Stimulated activated CD4-positive, alpha-beta T cell treated with anti-CD3 and anti-CD28 coated beads, Interleukin-1b, Interleukin-23, amount 100 ng/mL, for 24 hours (primary cell): ENCODE data around the gene SMIM44.
"Not testable (repeated sequence)": the region's sequence is repeated elsewhere in the genome, so short reads cannot be mapped to it uniquely, and the experiment has no call there.

ENCODE experiments used
- DNase-seq, 4 experiments: peaks; one replicate each; pipeline ENCODE4 v3.0.0-alpha.2; 2020; ENCODE audit warnings: low read depth in 4 of 4, low spot score in 1 of 4

SMIM44 gene

DNA sequence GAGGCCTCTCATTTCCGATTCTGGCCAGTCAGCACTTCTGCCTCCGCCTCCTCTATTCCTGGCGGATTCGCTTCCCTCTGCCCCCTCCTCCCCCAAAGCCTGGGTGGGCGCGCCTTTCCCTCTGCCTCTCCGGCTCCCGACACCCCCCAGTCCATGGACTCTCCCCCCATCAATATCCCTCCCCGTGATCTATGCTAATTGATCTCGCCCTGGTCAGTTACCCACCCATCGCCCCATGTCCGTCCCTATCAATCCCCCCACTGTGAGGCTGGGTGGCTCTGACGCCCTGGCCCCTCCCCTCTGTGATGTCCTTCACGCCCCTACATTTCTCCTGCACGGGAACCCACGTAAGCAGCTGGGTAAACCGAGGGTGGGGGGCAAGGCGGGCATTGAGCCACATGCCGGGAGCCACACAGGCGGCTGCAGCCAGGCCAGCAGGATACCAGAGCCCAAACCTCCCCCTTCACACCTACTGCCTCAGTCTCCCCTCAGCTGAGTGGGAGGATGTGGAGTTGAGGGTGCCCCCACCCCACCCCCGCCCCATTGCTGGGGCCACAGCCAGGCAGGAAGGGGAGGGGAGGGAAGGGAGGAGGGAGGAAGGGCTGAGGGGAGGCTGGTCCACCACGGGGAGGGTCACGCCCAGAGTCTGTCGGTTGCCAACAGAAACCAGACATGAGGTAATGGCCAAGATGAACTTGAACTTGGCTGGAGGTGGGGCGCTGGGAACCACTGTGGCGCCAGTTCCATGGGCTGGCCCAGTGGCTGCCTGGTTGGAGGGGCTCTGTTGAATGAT is 24.0 kb downstream of the SMIM44 start:
- no peak for DNase-seq

DNA sequence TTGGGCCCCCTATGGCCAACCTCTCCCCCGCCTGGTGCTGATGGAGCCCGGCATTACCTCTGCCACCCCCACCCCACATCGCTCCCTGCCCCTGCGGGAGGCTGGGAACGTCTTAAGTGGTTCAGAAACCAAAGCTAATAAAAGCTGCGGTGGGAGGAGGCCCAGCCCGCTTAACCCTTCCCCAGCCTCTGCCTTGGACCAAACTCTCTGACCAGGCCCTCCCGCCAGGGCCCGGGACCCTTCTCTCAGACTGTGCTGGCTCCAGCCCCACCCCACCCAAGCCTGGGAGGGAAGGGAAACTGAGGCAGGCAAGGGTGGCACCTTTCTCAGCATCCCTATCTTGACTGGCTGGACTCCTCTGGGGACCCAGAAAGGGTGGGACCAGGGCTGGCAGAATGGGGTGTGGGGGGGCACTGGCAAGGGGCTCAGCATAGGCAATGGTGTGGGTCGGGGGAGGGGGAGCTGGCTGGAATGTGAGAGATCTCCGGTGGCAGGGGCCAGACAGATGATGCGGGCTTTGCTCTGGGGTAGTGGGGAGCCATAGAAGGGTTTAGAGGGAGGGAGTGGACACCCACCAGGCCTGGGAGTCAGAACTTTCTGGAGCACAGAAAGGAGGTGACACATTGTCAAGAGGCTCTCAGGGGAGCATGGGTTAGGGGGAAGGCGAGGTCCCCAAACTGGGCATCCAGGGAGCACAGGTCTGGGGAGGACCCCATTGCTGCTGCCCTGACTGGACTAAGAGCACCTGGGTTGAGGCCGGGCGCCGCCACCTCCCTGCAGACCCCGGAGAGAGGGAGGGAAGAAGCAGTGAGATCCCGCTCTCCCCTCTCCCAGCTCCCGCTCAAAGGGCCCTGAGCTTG is 24.8 kb downstream of the SMIM44 start:
- no peak for DNase-seq

DNA sequence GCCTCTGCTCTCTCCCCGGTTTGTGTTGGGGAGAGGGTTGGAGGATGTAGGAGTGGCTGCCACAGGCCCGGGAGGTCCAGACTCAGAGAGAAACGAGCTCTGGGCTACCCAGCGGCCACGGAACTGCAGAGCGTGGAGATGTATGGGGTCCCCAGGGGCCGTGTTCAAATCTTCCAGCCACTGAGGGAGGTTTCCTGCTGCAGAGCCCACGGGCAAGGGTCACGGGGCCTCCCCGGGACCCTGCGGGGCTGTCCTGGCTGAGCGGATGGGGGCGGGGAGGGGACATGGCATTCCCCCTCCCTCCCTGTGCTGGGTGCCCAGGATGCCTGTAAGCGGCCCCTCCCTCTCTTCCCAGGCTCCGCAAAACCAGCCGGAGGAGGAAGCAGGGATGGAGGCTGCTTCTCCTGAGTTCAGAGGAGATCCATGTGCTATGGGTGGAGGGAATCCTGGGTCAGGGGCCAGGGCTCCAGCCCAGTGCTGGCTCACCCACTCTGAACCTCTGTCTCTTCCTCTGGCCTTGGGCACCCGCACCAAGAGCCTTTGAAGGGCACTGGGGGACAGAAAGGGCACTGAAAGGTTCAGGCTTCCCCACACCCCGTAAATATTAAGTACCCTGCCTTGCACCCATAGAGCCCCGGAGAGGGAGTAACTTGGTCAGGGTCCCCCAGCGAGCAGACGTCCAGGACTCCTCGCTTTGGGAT is 25.6 kb downstream of the SMIM44 start:
- no peak for DNase-seq

DNA sequence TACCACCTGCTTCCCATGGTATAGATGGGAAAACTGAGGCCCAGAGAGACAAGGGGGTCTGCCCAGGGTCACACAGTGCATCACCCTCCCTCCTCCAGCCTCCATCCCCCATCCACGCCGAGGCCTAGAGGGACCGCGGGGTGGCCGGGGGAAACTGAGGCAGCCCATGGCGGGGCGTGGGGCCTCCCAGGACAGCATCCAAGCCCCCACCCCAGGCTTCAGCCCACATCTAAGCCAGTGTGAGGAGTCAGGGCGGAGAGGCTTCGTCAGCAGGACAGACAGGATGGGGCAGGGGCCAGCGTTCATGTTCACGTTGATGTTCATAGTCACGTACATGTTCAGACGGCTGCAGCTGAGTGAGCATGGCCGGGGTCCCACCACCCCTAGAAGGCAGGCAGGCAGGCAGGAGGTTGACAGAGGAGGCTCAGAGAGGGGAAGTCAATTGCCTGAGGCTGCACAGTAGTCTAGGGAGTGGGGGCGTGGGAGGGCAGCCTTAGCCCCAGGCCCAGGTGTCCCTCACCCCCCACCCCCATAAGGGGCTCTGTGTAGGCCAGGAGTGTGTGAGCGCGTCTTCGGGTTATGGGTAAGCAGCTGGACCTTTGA is 26.2 kb downstream of the SMIM44 start:
- no peak for DNase-seq

DNA sequence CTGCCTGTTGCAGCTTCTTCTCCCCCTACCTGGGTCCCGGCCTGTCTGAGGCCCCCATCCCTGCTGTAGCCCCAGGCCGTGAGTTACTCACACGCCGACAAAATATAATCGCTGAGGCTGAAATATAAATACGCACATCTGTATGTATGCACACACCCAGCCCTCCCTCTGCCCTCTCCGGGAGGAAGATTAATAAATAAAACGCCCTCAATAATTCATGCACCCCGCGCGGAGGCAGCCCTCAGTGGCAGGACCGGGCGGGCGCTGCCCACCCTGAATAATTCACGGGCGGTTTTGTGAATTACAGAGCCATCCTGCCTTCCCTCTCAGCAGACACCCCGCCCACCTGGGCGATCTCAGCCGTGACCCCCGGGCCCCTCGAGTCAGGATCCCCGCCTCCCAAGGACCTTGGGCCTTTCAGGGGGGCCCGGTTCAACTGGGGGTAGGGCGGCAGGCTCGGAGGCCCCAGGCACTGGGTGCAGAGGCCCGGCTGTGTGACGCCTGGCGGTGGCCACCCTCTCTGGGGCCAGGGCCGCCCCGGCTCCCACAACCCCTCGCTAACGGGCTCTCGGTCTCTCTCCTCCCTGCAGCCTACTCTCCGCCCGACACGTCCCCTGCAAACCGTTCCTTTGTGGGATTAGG is 27.2 kb downstream of the SMIM44 start:
- DNase-seq: no peak

DNA sequence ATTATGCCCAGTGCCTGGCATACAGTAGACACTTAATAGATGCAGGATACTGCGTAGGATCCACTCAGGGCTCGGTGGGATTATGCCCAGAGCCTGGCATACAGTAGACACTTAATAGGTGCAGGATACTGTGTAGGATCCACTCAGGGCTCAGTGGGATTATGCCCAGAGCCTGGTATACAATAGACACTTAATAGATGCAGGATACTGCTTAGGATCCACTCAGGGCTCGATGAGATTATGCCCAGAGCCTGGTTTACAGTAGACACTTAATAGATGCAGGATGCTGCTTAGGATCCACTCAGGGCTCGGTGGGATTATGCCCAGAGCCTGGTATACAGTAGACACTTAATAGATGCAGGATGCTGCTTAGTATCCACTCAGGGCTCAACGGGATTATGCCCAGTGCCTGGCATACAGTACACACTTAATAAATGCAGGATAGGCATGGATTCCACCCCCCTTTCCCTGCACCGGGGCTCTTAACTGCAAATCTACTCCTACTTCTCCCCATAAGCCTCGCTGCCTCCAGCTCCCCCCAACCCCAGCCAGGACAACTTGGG is 27.8 kb downstream of the SMIM44 start:
- DNase-seq: no peak

DNA sequence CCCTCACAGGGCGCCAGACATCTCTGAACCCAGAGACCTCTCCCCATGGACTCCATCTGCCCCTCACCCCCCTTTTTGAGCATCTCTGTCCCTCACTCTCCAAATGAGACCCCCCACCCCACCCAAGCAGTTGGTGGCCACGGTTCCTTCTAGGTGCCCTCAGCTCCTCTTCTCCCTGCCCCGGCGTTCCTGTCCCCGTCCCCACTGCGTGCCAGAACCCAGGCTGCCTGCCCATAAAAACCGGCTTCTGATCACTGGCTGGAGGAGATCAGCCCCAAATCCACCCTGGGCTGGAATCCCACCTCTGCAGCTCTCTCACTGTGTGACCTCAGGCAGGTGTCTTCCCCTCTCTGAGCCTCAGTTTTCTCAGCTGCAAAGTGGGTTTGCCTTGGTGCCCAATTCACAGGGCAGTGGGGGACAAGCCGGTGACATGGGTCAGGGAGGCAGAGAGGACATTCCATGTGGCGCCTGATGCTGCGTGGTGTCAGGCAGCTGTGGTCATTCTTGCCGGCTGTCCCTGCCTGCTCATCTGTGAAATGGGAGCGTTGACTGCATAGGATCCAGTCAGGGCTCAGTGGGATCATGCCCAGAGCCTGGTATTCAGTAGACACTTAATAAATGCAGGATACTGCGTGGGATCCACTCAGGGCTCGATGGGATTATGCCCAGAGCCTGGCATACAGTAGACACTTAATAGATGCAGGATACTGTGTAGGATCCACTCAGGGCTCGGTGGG is 28.4 kb downstream of the SMIM44 start:
- DNase-seq: no peak

DNA sequence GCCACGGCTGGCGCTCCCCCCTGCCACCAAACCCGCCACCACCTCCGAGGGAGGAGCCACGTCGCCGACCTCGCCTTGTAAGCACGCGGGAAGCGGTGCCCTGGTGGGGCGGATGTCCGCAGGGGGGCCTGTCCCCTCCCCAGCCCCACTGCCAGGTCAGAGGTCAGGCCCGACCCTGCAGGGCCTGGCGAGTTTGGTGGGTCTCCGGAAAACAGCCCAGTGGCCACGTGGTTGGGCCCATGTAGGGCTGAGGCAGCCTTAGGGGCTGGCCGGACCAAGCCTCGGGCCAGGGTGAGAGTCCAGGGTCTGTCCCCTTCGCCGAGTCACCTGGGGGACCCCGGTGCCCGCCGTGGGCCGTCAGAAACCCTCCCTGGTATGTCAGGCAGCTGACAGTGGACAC is 29.4 kb downstream of the SMIM44 start:
- DNase-seq: no peak

DNA sequence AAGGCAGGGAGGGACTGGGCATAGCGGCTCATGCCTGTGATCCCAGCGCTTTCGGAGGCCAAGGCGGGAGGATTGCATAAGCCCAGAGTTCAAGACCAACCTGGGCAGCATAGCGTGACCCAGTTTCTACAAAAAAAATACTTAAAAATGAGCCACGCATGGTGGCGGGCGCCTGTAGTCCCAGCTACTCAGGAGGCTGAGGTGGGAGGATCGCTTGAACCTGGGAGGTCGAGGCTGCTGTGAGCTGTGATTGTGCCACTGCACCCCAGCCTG is 30.4 kb downstream of the SMIM44 start:
- DNase-seq: not testable (repeated sequence)

DNA sequence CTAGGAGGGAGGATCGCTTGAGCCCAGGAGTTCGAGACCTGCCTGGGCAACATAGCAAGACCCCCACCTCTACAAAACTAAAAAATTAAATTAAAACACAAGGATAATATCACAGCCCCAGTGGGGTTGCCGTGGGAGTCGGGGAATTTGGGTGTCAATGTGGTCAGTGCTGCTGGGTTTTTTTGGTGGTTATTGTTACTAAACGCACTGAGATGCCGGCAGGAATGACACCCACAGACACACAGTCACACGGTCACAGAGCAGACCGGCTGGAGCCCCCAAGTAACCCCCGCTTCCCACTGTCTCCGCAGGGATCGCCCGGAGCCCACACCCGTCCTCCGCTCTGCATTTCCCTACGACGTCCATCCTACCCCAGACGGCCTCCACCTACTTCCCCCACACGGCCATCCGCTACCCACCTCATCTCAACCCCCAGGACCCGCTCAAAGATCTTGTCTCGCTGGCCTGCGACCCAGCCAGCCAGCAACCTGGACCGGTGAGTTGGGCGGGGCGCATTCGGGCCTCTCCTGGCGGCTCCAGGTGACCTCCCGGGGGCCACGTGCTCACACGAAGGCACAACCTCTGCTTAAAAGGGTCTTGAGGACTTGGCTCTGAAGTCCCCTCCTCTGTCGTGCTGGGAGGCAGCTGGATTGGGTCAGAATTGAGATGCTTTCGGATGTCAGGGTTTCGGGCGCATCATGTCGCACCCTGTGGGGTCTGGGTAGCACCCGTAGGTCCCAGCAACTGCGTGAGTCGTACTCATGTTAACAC is 30.9 kb downstream of the SMIM44 start:
- DNase-seq: no peak

DNA sequence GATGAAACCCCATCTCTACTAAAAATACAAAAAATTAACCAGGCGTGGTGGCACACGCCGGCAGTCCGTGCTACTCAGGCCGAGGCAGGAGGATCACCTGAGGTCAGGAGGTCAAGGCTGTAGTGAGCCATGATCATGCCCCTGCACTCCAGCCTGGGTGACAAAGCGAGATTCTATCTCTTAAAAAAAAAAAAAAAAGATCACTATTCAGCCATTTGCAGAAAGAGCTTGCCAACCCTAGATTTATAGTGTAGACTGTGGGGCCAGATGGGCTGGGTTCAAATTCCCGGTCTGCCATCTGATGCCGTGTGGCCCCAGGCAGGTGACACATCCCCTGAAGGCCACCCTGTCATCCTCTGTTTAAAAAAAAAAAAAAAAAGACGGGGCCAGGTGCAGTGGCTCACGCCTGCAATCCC is 31.8 kb downstream of the SMIM44 start:
- no peak for DNase-seq

DNA sequence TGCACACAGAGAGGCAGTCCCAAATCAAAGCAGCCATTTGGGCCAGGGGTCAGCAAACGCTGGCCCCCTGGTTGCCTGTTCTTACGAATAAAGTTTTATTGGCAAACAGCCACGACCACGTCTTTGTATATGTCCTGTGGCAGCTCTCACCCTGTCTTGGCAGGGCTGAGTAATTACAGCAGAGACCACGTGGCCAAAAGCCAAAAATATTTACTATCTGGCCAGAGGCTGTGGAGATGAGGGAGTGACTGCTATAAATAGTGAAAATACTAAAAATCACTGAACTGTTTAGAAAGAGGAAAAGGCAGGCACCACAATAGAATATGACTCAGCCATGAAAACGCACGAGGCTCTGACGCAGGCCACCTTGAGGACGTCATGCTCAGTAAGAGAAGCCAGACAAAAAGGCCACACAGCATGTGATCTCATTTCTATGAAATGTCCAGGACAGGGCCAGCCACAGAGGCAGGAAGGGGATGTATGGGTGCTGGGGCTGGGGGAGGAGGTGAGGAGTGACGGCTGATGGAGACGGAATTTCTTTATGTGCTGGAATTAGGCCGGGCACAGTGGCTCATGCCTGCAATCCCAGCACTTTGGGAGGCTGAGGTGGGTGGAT is 32.3 kb downstream of the SMIM44 start:
- no peak for DNase-seq

DNA sequence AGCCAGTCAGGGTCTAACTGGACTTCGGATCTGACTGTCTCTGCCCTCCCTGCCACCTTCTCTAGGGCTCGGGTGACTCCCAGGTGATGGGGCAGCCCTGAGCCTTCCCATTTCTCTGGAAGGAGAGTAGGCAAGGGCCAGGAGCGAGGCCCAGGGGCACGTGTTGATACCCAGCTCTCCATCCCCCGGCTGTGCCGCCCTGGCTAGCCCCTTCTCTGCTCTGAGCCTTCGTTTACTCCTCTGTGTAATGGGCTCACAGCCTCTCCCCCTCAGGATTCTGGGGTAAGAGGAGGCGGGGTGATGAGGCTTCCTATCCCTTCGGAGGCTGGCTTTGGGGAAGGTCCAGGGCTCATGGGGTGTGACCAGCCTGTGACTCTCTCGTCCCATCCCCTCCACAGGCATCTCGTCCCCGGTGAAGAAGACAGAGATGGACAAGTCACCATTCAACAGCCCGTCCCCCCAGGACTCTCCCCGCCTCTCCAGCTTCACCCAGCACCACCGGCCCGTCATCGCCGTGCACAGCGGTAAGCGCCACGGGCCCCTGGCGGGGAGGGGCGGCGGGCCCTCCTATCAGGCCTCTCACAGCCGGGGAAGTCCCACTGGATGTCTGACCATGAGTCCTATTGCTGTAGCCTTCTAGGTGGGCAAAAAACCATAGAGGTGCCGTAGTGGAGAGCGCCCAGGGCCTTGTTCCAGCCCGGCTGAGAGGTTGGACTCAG is 34.5 kb downstream of the SMIM44 start:
- DNase-seq: no peak

DNA sequence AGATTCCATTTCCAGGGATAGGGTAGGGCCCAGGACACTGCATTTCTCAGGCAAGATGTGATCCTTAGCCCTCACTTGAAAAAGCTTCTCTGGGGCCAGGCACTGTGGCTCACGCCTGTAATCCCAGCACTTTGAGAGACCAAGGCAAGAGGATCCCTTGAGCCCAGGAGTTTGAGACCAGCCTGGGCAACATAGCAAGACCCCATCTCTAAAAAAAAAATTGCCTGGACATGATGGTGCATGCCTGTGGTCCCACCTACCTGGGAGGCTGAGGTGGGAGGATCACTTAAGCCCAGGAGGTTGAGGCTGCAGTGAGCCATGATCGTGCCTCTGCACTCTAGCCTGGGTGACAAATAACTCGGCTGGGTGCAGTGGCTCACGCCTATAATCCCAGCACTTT is 36.6 kb downstream of the SMIM44 start:
- DNase-seq: not testable (repeated sequence)

DNA sequence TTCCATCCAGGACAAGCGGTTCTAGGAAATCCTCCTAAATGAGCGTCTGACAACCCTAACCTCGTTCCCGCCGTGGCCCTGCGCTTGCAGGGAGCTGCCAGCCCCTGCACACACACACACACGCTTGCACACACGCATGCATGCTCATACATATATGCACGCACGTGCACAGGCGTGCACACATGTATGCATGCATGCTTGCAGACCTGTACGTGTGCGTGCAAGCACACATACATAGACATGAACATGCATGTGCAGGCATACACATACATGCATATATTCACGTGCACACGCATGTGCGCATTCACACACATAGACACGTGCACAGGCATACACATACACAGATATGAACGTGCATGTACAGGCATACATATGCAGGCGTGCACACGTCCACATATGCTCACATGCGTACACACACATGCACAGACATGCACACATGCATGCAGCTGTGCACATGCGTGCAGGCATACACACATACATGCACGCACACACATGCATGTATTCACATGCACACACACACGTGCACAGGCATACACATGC is 38.5 kb downstream of the SMIM44 start:
- DNase-seq: no peak

DNA sequence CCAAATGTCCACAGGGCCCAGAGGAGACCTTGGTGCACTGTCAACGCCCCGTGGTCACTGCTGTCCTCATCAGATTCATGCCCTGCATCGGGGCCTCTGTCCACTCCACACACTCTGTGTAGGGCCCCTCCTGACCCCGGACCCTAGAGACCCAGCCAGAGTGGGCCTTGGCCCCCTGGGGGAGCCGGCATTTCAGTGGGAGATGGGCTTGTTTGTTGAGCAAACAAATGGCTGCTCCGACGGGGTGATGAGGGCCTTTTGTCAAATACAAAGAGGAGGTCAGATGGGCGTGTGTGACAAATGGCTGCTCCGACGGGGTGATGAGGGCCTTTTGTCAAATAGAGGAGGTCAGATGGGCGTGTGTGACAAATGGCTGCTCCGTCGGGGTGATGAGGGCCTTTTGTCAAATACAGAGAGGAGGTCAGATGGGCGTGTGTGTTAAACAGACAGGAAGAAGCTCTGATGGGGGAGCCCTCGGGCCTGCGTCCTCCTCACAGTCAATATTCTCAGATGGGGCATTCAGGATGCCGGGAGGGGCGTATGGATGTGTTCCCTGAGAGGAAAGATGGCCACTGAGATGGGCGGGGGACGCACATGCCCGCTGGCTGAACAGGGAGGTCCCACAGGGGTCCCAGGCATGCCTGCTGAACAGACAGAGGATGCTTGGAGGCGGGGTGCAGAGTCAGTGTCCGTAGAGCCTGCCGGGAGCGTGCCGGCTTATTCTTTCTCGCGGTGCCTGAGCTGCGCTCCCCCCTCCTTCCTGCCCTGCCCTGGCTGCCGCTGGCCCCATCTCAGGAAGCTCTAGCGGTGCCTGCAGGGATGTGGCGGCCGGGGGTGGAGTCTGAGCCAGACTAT is 39.2 kb downstream of the SMIM44 start:
- DNase-seq: no peak

DNA sequence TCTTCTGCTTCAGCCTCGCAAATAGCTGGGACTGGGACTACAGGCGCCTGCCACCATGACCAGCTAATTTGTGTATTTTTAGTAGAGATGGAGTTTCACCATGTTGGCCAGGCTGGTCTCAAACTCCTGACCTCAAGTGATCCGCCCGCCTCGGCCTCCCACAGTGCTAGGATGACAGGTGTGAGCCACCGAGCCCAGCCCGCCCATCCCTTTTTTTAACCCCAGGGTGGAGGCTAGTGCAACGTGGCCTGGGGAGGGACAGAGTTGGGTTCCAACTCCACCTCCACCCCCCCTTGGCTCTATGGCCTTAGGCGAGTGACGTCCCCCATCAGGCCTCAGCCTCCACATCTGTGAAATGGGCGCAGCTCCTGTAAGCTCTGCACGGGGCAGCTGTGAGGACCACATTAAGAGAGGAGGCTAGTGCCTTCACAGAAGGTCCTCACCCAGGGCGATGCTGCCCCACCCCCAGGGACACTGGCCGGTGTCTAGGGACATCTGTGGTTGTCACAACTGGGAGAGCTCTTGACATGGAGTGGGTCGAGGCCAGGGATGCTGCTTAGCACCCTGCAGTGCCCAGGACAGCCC is 40.7 kb downstream of the SMIM44 start:
- no peak for DNase-seq
